Breast epithelium (tissue), 3 donors: ENCODE data around the gene PLD5.

Experiments
- POLR2A ChIP-seq: fragments of 450-650 bp; IDR thresholded peaks from one replicate; pipeline ENCODE4 v1.6.1; 2016; ENCODE audit warnings: antibody characterized with exemption, mild to moderate bottlenecking, moderate library complexity
- POLR2AphosphoS5 ChIP-seq, 3 donors: sonication (generic); formaldehyde crosslinking; IDR thresholded peaks; one replicate each; pipeline ENCODE4 v1.6.1; 2017; ENCODE audit warnings: antibody characterized with exemption in 3 of 3
- TF ChIP-seq, protein P1 (sequence below), 3 donors: fragments of 450-650 bp; IDR thresholded peaks; one replicate each; pipeline ENCODE4 v1.5.1; 2016 to 2017; ENCODE audit warnings: antibody characterized with exemption in 3 of 3, mild to moderate bottlenecking in 3 of 3, moderate library complexity in 3 of 3

- TF ChIP-seq, protein P1, sequence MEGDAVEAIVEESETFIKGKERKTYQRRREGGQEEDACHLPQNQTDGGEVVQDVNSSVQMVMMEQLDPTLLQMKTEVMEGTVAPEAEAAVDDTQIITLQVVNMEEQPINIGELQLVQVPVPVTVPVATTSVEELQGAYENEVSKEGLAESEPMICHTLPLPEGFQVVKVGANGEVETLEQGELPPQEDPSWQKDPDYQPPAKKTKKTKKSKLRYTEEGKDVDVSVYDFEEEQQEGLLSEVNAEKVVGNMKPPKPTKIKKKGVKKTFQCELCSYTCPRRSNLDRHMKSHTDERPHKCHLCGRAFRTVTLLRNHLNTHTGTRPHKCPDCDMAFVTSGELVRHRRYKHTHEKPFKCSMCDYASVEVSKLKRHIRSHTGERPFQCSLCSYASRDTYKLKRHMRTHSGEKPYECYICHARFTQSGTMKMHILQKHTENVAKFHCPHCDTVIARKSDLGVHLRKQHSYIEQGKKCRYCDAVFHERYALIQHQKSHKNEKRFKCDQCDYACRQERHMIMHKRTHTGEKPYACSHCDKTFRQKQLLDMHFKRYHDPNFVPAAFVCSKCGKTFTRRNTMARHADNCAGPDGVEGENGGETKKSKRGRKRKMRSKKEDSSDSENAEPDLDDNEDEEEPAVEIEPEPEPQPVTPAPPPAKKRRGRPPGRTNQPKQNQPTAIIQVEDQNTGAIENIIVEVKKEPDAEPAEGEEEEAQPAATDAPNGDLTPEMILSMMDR (IDR thresholded peaks at IDR 0.05): no peak
- TF ChIP-seq POLR2A (no peak), POLR2AphosphoS5 (IDR thresholded peaks at IDR 0.05) (no peak)
Measured at GRCh38 chr1:242567596-242567995, 43.1 kb upstream of the PLD5 start.
